CD4-positive, alpha-beta T cell treated with Interleukin-12 subunit alpha and Interleukin-12 subunit beta, for 1 hour (primary cell): ENCODE results near the gene OSBP2.

Experiments
- DNase-seq: peaks from one replicate; pipeline ENCODE4 v3.0.0-alpha.2; 2020

Gene OSBP2

DNA sequence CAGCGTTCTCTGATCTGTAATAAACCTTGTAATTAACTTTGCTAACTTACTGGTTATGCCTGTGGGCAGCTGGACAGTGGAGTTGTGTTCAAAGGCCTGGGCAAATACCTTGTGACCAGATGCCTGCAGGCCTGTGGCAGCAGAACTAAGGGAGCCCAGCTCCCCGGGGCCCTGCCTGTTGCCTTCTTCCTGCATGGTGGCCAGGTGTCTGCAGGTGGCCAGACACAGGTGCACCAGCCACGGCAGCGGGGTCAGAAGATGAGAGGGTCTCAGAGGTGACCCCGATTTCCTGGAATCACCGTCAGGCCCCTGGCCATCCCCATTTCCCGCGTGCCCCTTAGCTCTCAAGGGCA lies 127.2 kb downstream of the OSBP2 start:
- no peak for DNase-seq

DNA sequence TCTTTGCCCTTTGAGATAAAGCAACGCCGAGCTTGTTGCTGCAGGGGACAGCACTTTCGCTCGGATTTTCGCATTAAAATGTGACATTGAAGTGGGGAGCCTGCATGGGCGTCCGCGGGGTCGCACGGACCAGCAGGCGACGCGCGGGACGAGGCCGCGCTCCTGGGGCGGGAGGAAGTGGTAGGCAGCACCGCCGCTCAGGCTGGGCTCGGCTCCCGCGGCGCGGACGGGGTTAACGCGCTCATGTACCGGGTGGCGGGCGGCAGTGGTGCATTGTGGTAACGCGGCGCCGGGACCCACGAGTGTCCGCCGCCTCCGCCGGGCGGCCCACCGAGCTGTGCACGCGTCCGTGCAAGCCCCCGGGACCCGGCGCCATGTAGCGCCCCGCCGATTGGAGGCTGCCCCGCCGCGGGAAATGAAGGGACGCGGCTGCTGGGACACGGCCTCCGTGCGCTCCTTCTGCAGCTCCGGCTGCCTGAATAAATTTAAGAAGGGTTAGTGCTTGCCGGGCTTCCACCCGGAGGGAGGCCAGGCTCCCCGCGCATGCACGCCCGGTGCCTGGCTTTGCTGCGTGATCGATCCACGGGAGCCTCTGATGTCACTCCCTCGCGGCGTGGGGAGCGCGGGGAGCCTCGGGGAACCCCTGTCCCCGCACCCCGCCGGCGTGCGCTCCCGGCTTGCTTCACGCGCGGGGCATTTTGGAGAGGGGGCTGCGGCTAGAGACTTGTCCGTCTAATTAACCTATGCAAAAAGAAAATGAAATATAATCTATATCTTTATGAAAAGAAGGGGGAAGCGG lies 127.7 kb downstream of the OSBP2 start:
- DNase-seq, result no peak

DNA sequence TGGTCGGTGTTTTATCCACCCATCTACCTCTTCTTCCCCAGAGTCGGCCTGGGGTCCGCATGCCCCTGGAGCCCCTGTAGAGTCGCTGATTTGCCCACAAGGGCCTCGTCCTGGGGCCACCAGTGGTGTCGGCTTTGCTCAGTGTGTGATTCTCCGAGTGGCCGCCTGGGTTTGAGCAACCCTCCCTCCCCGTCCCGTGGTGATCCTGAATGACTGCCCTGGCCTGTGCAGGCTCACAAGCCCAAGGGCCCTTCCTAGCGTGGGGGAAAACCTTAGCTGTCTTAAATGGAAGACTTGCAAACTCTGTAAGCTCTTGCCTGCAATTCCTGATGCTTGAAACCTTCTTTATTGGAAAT lies 128.3 kb downstream of the OSBP2 start:
- no peak for DNase-seq

DNA sequence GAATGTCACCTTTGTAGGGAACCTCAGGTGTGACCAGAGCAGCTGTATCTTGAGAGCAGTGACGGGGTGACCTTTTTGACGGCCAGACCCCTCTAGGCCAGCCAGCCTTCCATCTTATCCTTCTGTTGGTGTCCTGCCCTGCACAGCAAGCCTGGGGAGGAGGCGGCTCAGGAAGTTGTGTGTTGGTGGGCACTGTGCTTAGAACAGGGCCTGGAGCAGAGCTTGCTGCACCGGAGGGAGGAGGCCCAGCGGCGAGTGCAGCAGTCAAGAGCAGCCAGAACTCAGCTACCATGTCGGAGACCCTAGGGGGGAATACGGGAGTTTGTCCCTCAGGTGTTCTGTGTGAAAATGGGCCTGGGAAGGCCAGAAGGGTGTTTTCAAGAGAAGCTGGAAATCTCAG lies 129.4 kb downstream of the OSBP2 start:
- no peak for DNase-seq

DNA sequence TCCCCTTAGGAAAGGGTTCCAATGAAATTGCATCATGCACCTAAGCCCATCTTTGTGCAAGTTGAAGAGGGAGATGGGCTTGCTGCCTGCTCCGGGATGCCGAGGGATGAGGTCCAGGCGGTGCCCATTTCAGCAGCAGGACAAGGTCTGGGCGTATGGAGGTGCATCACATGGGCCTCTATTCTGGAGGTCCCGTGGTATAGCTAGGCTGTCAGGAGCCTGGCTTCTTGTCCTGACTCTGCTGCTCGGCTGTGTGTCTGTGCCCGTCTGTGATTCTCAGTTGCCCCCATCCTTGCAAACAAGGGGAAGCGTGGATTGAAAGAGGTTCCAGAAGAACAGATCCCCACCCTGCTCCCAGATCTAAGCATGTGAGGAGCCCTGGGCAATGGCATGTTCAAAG lies 130.0 kb downstream of the OSBP2 start:
- no peak for DNase-seq

DNA sequence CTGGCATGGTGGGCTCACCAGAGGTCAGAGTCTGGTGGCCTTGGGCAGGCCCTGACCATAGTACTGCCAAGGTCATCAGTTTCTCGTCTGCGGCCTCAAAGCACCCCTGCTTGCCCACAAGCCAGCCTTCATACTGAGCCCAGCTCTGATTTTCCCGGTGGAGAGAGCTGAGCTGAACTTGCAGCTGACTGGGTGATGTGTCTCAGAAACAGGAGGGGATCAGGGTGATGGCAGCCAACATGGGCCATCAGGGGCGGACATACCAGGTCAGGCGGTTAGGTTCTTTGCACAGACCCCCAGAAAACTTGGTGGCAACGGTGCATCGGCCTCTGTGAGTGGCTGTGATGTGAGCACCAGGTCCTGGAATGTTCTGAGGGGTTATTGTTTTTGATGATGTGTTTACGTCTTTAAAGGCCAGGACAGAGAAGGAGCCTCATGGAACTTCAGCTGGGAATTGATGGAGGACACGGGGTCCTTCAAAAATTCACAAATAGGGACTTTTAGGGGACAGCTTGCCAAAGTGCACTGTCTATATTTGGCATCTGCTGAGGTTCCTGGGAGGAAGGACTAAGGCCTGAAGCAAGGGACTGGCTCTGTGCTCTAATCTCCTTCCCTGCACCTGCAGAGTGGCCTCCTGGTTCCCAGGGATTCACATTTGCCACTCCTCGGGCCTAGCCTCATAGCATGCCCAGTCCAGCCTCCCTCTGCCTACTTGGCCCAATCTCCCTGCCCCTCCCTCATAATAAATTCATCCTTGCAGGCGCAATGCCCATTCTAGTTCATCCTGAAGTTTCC lies 131.2 kb downstream of the OSBP2 start:
- DNase-seq, result no peak

DNA sequence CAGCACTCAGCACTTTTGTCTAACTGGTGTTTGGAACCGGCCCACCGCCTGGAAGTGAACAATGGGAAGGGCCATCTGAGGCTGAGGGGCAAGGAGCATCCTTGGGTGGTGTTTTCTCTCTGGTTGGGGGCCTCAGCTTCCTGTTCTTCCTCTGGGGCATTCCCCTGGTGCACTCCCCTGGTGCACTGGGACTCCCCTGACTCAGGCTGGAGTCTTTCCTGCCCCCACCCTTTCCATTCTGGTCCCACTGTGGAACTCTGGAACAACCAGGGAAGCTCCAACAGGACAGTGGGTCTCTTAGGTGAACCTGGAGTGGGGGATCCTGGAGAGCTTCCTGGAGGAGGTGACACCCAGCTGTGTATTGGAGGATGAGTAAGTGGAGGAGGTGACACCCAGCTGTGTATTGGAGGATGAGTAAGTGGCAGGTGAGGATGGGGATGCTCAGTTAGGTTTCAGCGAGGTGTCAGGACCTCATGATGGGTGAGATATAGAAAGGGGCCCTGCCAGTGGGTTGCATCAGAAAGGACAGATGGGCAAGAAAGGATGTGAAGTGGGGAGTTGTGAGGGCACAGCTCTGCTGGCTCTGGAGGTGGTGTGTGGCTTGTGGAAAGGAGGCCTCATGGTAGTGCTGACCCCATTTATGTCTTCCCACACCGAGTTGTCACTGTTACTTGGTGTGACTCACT lies 132.1 kb downstream of the OSBP2 start:
- no peak for DNase-seq

DNA sequence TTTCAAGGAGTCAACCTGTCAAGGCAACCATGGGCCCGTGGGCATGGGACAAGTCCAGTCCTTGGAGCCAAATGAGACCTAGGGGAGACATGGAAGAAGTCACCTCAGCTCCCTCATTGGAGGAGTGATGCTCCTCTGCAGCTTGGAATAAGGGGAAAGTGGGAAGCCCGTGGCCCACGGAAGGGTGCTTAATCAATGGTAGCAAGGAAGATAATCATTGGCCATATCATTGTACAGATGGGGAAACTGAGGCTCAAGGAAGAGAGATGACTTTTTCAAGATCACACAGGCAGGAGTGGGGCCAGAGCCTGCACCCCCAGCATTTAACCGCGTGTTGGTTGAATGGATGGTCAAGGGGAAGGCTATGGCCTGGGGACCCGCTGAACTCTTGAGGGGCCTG lies 133.0 kb downstream of the OSBP2 start:
- no peak for DNase-seq

DNA sequence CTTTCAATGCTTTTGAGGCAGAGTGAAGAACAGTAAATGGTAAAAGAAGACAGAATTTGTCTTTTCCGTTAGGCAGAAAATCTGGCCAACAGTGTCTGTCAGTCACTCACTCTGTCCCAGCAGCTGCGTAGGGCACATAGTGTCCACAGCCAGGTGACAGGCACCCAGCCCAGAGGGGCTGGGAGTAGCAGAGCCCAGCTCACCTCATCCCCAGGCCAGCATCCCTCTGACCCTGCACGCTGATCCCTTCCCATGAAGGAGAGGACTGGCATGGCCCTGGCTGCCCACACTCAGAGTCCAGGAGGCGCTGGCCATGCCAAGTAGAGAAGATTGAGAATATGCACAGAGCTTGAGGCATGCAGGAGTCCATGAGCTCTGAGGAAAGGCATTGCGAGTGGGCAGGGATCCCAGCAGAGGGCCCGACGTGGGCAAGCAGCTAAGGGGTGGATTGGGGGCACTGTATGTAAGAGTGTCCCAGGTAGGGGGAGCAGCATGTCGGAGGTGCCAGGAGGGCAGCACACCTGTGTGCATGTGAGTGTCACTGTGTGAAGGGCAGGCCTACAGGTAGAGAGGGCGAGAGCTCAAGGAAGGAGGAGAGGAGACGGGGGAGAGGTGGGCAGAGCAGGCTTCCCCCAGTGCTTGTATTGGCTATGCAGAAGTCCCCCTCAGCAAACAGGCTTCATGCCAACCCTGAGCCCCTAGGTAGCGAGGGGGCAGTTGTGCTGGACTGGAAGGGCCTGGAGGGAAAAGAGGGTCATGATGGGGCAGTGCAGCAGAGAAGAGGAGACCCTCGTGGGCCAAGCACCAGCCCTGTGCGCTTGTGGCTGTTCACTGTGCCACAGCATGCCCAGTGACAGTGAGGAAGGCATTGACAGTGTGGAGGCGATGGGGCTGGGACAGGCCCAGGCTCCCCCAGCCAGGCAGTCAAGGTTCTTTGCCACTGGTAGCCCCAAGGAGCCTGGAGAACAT lies 133.8 kb downstream of the OSBP2 start:
- DNase-seq, result no peak

DNA sequence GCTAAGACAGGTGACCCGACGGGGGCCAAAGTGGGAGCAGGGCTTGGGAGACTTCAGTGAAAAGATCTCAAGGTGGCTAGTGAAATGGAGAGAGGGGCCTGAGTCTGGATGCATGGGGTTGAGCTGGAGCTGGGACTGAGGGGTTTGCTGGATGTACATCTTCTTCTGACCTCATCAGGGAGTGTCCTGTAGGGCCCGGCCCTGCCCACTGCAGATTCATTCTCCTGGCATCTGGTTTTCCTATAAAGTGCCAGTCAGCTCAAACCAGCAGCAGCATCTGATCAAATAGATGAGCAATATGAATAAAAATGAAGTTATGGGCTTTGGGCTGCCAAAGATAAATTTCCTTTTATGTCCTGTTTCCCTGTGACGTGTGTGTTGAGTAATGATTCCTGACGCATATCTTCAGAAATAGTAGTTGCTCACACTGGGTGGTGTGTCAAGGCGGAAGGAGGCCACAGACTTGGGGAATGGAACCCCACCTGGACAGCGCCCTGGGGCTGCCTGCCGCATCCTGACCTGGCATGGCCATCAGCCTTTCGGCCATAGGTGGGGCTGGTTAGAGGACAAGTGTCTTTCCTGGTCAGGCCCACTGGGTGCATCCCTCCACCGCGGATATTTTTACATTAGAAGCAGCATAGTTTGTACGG lies 135.4 kb downstream of the OSBP2 start:
- no peak for DNase-seq

DNA sequence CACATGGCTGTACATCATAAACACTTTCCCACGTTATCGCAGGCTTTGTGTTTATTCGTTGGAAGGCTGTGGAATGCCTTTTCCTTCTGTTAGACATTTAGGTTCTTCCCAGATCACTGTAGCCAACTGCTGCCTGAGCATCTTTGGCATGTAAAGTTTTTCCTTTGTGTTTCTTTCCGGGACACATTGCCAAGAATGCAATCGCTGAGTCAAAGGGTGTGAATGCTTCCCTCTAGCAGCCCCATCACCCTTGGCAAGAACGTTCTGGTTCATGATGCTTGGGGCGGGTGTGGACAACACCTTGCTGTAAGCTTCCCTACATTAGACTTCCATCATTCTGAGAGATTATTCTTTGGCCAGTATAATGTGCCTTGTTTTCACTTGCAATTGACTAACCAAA lies 136.2 kb downstream of the OSBP2 start:
- DNase-seq, result no peak

DNA sequence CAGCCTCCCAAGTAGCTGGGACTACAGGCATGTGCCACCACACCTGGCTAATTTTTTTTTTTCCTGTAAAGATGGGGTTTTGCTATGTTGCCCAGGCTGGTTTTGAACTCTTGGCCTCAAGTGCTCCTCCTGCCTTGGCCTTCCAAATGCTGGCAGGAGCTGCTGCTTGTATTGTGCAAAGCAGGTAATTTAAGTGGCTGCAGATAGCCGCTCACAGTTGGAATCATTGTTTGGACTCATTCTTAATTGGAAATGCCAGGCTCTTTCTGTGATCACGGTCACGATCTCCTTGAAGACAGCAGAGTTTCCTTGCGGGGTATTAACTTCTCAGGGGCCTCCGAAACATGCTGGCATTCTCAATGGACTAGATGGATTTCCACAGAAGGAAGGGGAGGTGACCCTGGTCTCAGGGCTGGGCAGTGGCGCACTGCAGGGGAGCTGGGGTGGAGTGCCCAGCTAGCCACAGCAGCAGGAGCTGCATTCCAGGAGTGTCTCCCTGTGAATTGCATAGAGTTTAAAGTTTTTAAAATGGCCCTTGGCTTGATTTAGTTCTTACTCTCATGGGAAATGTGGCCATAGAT lies 137.8 kb downstream of the OSBP2 start:
- DNase-seq, result no peak

DNA sequence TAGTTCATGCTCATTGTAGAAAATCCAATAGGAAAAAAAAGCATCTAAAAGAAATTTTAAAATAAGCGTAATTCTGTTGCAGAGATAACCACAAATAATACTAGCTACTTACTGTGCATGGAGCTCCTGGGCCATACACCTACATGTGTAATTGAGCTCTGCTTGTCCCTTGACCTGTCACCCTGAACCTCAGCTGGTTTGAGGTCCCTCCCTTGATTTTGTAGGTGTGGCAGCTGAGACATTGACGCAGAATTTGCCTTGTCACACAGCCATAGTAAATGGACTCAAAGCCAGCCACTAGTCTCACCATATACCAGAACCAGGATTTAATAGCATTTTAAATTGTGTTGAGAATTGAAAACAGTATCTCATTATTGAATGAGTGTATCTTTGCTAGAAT lies 138.6 kb downstream of the OSBP2 start:
- DNase-seq, result no peak

DNA sequence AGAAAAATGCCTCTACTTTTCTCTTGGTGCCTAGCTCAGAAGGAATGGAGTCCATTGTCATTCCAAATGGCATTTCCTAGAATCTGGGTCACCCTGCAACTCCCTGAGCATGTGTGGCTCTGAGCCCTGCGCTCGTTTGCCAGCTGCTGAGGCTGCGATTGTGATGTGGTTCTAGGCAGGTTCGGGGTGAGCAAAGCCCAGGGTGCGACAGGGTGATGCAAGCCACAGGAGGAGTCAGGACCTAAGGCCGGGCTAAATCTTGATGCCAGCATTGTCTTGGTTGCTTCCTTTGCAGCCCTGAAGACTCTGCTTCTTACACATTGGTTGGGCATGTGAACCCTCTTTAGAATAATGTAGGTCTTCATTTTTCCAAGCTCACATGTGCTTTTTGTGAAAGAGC lies 142.9 kb downstream of the OSBP2 start:
- DNase-seq, result no peak

DNA sequence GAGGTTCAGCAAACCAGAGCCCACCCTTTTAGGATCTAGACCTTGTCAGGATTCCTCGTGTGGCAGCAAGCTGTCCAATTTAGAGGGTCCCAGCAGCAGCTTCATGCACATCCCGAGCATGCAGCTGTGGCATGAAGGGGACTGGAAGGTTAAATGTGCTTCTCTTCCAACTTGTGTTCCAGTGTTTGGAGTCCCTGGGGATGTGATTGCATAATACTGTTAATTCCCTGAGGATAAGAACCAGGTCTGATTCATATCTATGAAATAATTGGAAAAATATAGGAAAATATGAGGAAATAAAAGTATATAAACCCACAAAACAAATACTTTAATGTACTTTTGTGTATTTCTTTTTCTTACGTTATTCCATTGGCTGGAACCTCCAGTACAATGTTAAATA lies 143.4 kb downstream of the OSBP2 start:
- no peak for DNase-seq

DNA sequence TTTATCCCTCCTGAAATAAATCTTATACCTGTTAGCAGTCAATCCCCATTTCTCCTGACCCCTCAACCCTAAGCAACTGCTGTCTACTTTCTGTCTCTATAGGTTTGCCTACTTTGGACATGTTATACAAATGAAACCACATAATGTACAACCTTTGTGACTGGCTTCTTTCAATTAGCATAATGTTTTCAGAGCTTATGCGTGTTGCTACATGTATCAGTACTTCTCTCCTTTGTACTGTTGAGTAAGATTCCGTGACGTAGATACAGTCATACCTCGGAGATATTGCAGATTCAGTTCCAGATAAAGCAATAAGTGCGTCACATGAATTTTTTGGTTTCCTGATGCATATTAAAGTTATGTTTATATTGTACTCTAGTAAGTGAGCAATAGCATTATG lies 146.6 kb downstream of the OSBP2 start:
- no peak for DNase-seq

DNA sequence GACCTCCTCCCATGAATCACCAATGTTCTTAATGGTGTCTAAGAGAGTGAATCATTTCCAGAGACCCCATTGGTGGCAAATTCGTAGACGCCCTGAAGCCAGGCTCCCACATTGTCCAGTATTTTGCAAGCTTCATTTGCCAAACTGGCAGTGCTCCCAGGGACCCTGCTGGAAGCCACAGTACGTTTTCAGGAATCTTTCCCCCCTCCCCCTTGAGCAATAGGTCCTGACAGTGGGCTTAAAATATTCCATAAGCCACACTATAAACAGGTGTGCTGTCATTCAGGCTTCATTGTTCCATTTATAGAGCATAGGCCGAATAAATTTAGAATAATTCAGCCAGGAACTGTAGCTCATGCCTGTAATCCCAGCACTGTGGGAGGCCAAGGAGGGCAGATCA lies 148.6 kb downstream of the OSBP2 start:
- DNase-seq, result no peak

DNA sequence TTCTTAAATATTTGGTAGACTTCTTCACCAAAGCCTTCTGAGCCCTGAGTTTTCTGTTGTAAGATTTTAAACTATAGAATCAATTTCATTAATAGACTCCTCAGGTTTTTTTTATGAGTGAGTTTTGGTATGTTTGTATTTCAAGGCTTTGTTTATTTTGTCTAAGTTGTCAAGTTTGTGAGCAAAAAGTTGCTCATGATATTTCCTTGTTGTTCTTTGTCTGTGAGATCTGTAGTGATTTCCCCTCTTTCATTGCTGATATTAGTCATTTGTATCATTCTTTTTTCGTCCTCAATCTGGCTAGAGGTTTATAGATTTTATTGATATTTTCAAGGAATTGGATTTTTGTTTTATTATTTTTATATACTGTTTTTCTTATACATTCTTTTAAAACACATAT lies 152.9 kb downstream of the OSBP2 start:
- DNase-seq, result no peak

DNA sequence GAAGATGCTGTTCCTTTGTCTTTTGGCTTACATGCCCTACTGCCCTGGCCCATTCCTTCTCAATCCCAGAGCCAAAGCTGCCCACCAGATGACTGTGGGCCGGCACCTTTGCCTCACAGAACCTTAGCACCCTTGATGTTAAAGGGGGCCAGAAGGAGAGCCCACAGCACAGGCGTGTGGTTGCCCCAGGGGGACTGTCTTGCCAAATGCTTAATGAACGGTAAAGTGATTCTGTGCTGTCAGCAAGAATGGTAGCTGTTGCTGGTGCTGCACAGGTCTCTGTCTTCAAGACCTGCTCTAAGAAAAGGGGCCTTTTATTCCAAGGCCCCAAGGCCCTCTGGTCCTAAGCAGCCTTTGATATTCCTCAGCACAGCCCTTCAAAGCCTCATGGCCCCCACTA lies 160.6 kb downstream of the OSBP2 start:
- no peak for DNase-seq

DNA sequence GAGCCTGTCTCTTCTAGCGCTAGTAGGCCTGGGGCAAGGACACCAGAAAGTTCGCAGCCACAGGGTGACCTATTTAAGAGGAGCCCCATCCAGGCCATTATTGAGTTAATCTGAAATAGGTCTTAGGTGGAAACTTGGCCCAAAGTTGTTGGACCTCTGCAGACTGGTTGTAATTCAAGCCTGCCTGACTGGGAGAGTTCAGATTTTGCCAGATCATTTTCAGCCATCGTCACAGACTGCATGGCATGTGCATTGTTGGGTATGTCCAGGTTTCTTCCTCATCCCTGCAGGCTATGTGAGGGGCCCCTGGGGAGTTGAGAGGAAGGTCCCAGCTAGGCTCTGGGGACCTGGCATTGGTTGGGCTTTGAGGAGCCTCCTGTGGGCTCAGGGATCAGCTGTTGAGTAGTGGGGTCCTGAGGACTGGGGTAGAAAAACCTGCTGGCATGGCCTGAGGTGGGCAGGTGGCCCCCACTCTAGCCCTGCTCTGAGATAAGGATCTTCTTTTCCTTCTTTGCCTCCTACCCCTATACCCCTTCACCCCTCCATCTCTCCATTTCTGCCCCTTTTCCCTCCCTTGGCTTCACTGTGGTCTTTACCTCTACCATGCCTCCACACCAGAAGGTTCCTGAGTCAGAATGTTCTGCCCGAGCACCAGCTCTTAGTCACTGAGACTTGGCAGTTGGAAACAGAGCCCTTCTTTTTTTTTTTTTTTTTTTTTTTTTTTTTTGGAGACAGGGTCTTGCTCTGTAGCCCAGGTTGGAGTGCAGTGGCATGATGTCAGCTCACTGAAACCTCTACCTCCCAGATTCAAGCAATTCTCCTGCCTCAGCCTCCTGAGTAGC lies 161.2 kb downstream of the OSBP2 start:
- no peak for DNase-seq
